Astrocyte of the cerebellum (primary cell): ENCODE results near the gene RABGAP1.

Experiments
- DNase-seq: peaks from one replicate; pipeline ENCODE4 v3.0.0-alpha.2; 2011; ENCODE audit warnings: low read depth
- H3K4me3 ChIP-seq: 2 replicates; pipeline ENCODE4 v1.5.1; 2011; ENCODE audit warnings: mild to moderate bottlenecking, low read depth, low read length, moderate library complexity
- in situ Hi-C: cut with HindIII; loops from 2 replicates; pipeline ENCODE4 v1.10.0; 2017; ENCODE audit warnings: low sequenced_read_pairs
- TF ChIP-seq, protein P1 (sequence below): IDR thresholded peaks from 2 replicates; pipeline ENCODE4 v1.5.1; 2012; ENCODE audit warnings: low read length, low read depth, moderate library complexity, mild to moderate bottlenecking; ENCODE audit errors: missing control alignments

The RABGAP1 gene

DNA sequence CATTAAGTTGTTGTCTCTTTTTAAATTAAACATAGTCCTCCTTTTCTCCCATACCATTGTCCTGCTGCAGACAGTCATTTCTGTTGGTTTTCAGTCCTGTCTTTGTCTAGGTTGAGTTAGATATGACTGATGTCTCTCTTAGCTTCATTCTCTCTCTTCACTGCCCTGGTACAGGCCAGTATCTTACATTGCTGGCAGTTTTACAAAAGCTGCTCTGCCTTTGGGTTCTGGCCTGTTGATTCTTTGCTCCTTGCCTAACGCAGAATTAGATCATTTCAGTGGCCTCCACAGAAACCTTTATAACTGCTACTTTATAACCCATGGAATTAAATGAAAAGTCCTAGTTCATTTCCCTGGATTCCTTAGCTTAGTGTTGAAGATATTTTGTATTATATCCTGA is 126.3 kb downstream of the RABGAP1 start:
- no peak overlapping the region for H3K4me3 ChIP-seq
- no peak for DNase-seq
- TF ChIP-seq, protein P1, sequence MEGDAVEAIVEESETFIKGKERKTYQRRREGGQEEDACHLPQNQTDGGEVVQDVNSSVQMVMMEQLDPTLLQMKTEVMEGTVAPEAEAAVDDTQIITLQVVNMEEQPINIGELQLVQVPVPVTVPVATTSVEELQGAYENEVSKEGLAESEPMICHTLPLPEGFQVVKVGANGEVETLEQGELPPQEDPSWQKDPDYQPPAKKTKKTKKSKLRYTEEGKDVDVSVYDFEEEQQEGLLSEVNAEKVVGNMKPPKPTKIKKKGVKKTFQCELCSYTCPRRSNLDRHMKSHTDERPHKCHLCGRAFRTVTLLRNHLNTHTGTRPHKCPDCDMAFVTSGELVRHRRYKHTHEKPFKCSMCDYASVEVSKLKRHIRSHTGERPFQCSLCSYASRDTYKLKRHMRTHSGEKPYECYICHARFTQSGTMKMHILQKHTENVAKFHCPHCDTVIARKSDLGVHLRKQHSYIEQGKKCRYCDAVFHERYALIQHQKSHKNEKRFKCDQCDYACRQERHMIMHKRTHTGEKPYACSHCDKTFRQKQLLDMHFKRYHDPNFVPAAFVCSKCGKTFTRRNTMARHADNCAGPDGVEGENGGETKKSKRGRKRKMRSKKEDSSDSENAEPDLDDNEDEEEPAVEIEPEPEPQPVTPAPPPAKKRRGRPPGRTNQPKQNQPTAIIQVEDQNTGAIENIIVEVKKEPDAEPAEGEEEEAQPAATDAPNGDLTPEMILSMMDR: no peak
- in situ Hi-C loops: no loop called here

GRCh38 chr9:123069010-123069481 is 128.2 kb downstream of the RABGAP1 start:
- no peak overlapping the region for H3K4me3 ChIP-seq
- peak; percentile 93 for DNase-seq
- TF ChIP-seq, protein P1: no peak
- in situ Hi-C loops: no loop called here

GRCh38 chr9:123070198-123070597 is 129.4 kb downstream of the RABGAP1 start:
- TF ChIP-seq, protein P1: no peak
- no peak overlapping the region for H3K4me3 ChIP-seq
- in situ Hi-C loops: no loop called here
- no peak for DNase-seq

- H3K4me3 ChIP-seq: no peak overlapping the region
- TF ChIP-seq, protein P1: no peak
- no peak for DNase-seq
- in situ Hi-C loops: no loop called here
Measured at GRCh38 chr9:123072407-123072995, 131.7 kb downstream of the RABGAP1 start.

- DNase-seq: no peak
- TF ChIP-seq, protein P1: no peak
- no peak overlapping the region for H3K4me3 ChIP-seq
- in situ Hi-C loops: no loop called here
Measured at GRCh38 chr9:123073441-123073840, 132.6 kb downstream of the RABGAP1 start.

GRCh38 chr9:123073991-123074422 is 133.2 kb downstream of the RABGAP1 start:
- peak; percentile 91 for DNase-seq
- in situ Hi-C loops: no loop called here
- TF ChIP-seq, protein P1: peak; percentile 20
- H3K4me3 ChIP-seq: no peak overlapping the region
